H1 (cell line): Measurements from ENCODE around the gene RIPOR1. TPM values are rescaled to one million over a fixed set of nuclear protein-coding genes. Genes with fewer than 3 reads are reported as not detected.

Source experiments
- ATF2 ChIP-seq: IDR thresholded peaks from 2 replicates; pipeline ENCODE4 v1.6.1; 2012; ENCODE audit warnings: low read length, inconsistent platforms
- CREB1 ChIP-seq: IDR thresholded peaks from 2 replicates; pipeline ENCODE4 v1.6.1; 2012; ENCODE audit warnings: inconsistent platforms
- KDM4A ChIP-seq: IDR thresholded peaks from one replicate; pipeline ENCODE4 v1.7.1; 2012; ENCODE audit warnings: low read depth, mild to moderate bottlenecking, moderate library complexity, low read length, inconsistent platforms; ENCODE audit not compliant: severe bottlenecking
- RAD21 ChIP-seq, 2 experiments: IDR thresholded peaks in 1 of 2; conservative IDR thresholded peaks in 1 of 2; 2 replicates each; pipeline ENCODE4 v1.6.1; 2011; ENCODE audit warnings: low read depth in 2 of 2, low read length in 2 of 2, improper control_type of control experiment in 1 of 2, inconsistent platforms in 1 of 2, mild to moderate bottlenecking in 1 of 2, moderate library complexity in 1 of 2
- polyA plus RNA-seq, 7 experiments: library from polyadenylated mRNA; depleted of rRNA in 3 of 7; stranded (reverse) in 5 of 7; unstranded in 2 of 7; fragments of >200 nt in 5 of 7; fragments of 200-250 nt in 2 of 7; gene quantifications; 1 replicate in 5 of 7; 2 replicates in 1 of 7; 4 replicates in 1 of 7; pipeline versions ENCODE4 v1.2.1 to v1.2.3, GENCODE V29; 2011 to 2013; ENCODE audit warnings: missing spikeins in 2 of 7, mixed read lengths in 2 of 7
- total RNA-seq: library from RNA; stranded (reverse); fragmentation: NEBNext Ultra II Directional; extraction: Animal tissue kit (Norgen Biotek cat#: 25700); gene quantifications from 2 replicates; pipeline ENCODE4 v1.2.1, GENCODE V29; 2021

RIPOR1 gene
- total and polyA plus RNA-seq, 2 of the 8 experiments (the other 6 are each of a cell fraction or from before 2014, with no cell fraction given): 2.7 to 10.1 TPM

- TF ChIP-seq RAD21 (IDR thresholded peaks at IDR 0.05 in 1 of 2, conservative IDR thresholded peaks at IDR 0.05 in 1 of 2; ENCODE audit: low read depth in 2 of 2, low read length in 2 of 2): peak; percentile 92 to 94
- TF ChIP-seq CREB1: peak; percentile 69; the same call in 1 of the 2 replicates
- peak; percentile 43; the same call in 1 of the 2 replicates for TF ChIP-seq ATF2
- no peak for TF ChIP-seq KDM4A
These were observed 18.3 kb downstream of the RIPOR1 start (continued) for GRCh38 chr16:67546761-67547422.
